Activated CD4-positive, alpha-beta T cell treated with anti-CD3 and anti-CD28 coated beads, Interleukin-10, Interleukin-2, amounts not matched to agents 100 ng/mL and 50 ng/mL, durations not matched to agents 16 hours and 8 hours (primary cell): Measurements from ENCODE around the gene SLAMF9.
"Not testable (repeated sequence)": the region's sequence is repeated elsewhere in the genome, so short reads cannot be mapped to it uniquely, and the experiment has no call there.

Source experiments
- DNase-seq: peaks from one replicate; pipeline ENCODE4 v3.0.0-alpha.2; 2020

Gene SLAMF9

DNA sequence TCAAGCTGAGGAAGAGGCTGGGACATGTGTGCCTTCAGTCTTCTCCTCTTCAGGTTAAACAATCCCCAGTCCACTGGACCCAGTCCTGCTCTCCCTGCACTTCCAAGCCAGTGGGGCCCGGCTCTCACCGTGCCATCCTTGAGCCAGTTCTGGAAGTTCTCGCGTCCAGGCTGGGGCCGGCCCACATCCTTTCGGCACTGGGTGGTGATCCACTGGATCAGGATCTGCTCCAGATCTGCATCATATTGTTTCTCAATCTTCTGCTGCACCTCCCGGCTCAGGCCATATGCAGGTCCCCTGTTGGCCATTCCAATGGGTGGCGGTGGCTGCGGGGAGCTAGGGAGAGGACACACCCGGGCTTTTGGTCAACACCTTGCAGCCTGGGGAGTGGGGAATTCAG, 33.8 kb downstream of the SLAMF9 start:
- no peak for DNase-seq

DNA sequence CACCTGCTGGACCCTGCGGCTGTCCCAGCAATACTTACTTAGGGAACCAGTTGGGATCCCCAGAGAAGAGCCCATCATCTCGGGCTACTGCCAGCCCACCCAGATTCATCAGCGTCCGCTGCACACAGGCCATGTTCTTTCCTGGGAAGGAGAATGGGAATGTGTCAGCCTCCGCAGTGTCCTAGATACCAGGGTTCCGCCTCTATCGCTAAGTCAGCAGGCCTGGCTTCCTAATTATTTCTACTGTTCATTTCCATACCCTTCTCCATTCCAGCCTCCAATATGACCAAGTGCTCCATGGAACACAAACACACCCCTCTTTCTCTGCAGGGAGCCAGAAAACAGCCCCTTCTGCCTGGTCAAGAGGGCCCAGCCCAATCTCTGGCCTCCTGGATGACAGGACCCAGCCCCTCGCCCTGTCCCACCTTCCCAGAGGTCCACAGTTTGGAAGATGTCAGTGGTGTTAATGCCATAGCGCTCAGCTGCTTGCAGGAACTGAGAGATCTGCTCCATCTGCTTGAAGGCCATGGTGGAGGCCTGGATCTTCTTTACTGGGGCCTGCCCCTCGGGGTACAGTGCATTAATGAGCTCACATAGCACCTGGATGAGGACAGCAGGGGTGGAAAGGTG, 34.7 kb downstream of the SLAMF9 start:
- no peak for DNase-seq

DNA sequence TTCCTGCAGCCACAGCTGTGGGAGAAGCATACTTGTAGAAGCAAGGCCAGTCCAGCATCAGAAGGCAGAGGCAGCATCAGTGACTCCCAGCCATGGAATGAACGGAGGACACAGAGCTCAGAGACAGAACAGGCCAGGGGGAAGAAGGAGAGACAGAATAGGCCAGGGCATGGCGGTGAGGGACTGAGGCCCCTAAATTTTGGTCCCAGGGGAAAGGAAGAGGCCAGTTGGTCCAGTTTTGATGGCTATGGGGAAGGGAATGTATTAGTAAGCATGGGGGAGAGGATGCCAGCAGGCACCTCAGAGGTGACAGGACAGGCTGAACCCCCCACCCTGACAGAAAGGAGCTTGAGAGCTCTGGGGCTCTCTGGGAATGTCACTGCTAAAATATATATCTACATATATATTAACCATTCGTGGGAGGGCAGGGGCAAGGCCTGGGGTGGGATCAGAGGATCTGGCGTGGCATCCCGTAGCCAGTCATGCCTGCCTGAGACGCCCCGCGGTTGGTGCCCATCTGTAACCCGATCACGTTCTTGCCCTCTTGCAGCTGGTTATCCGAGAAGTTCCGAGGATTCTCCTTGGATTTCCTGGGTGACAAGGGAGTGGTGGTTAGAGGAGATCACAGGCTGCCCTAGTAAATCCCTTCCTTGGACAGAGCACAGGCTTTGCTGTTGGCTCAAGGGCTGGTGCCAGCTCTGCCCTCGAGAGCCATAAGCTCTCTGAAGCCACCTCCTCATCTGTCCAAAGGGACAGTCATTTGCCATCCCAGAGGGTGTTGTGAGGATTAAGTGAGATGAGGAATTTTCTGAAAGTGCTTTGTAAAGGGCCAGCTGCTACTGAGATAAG, 35.5 kb downstream of the SLAMF9 start:
- no peak for DNase-seq

DNA sequence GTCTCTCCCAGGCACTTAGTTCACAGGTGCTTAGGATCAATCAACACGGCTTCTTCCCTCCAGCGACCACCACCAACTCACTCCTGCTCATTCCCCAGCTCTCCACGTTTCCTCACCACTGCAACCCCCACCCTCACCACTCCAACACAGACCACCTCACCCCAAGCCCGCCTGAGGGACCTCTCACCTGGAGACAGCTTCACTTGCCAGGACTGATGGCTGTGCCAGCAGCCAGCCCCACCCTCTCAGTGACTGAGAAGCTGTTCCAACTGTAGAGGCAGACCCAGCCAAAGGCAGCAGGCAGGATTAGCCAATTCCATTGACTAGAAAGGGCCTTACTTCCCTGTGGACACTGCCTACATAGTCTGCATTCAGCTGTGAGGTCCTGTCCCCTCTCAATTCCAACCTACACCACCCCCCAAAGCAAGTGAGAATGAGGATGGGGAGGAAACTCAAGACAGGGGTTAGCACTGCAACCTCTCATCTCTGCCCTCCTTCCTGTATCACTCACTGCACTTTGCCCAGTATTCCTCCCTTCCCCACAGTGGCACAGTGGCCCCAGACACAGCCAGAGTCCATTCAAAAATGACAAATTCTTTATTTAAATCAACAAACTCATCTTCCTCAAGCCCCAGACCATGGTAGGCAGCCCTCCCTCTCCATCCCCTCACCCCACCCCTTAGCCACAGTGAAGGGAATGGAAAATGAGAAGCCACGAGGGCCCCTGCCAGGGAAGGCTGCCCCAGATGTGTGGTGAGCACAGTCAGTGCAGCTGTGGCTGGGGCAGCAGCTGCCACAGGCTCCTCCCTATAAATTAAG, 36.3 kb downstream of the SLAMF9 start:
- no peak for DNase-seq

DNA sequence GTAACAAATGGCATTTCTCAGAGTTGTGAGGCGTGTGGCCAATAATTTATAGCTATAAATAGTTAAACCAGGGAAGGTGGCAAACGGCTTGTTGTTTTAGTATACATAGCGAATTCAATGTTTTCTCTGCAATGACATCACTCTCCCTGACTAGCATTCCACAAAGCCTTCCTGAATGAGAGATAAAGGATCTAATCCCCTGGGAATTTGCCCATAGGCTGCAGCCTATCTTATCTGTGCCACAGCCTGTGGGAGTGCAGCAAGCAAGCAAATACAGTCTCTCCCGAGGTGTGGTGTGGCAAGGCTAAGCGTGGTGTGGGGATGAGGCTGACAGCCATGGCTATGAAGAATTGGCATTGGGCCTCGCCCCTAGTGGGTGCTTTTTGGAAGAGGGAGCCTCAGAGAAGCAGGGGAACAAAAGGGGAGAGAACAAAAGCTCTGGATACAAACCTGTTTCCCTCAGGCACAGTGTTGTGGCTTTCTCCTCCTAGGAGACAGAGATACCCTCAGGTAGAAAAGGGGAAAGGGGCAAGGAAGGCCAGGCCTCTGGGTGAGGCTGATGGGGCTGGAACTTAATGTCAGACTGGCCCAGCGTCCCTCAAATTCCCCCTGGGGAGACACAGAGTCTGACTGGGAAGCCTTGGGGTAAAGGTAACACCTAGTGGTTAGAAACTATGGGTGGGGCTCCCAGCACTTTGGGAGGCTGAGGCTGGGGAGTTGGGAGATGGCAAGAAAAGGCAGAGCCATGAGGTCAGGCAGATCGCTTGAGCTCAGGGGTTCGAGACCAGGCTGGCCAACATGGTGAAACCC, 37.6 kb downstream of the SLAMF9 start:
- DNase-seq, result no peak

DNA sequence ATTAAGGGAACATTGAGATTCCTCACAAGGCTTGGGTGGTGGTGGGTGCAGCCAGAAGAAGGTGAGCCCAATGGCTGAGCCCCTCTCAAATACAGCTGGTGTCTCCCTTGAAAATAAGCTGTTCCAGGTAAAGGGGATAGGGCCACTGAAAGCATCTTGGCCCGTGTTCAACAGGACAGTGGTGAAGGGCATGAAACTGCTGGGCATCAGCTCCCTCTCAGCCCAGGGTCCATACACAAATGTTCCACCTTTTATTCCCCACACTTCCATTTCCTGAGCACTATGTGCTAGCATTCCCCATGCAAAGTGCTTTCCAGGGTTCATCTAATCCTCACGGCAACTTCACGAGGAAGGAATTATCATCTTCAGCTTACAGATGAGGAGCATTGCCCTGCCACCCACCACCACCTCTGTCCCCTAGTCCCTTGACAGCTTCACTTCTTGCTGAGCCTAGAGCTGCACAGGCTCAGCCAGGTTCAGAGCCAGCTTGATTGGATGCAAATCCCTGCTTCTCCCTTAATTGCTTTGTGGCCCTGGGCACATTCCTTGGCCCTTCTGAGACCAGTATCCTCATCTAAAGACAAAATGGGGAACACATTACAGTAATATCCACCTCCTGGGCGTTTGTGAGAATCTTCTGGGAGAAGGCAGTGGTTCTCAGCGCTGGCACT, 38.3 kb downstream of the SLAMF9 start:
- DNase-seq, result no peak

DNA sequence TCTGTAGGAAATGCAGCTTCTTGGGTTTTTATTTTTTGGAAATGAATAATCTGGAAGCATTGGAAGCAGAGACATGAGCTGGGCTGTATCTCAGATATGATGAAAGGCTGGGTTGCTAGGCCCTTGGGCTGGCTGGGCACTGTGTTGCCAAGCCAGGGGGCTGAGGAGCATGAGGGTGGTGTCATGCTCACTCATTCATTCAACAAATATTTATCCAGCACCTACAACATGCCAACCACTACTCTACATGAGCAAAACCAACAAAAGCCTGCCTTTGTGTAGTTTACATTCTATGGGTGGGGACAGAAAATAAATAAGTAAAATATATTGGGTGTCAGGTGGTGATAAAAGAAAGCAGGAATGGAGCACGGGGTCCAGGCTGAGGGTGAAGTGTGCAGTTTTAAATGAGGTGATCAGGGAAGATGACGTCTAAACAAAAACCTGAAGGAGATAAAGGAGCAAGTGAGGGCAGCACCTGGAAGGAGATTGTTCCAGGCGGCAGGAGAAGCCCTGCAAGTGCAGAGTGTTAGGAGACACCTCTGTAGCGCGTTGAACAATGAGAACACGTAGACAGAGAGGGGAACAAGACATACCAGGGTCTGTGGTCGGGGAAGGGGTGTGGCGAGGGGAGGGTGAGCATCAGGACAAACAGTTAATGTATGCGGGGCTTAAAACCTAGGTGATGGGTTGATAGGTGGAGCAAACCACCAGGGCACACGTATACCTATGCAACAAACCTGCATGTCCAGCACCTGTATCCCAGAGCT, 39.6 kb downstream of the SLAMF9 start:
- DNase-seq, result no peak

DNA sequence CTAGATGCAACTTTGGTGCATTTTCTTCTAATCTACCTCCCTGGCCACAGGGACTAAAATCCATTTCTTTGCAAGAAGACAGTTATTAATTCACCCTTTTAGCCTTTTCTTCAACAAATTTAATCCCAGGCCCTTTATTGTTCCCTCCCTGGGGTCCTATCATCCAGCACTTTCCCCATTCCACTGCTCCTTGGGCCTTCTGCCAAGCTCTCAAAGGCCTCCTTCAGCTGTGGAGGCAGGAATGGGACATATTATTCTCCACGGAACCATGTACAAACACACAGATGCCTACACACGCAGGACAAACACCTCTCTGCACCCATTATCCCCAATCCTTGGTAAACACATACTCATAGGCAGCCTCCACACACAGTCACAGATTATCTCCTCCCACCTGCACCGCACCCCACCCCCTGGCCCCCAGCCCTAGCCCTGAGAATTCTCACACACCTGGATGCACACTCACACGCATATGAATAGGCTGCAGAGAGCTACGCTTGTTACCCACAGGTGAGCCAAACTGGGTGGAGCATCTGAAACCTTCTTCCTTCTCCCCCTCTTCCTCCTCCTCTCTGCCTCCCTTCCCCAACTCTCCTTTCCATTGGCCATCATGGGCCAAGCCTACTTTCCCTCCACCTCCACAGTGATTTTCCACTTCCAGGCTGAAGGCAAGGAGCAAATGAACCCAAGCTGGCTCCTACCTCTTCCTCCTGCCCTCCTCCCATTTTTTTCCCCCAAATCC, 40.4 kb downstream of the SLAMF9 start:
- no peak for DNase-seq

DNA sequence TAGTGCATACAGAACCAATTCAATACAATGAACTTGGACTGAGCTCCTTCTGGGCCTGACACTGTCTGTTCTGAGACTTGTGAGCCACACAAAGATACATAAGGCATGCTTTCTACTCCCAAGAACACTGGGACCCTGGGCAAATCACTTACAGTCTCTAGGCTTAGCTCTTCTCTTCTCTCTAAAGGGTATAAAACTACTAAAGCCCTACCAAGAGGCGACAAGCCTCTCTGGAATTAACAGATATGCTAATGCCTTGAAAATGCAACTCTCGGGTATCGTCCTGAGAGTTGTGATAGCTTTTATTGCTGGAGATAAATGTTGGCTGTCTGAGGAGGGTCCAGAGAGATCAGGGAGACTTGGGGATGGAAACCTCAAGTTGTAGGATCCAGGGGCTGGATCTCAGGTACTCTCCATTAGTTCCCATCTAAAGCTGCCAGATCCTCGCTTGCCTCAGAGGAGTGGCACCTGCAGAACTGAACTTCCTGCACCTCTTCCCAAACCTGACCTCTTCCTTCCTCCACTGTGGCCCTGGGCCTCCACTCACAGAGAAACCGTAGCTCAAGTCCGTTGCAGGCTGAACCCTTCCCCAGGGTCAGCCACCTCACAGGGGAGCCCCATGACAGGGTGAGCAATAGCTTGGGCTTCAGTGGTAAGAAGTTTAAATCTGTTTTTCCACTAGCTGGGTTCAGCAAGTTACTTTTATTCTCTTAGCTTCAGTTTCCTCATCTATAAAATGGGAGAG, 42.5 kb downstream of the SLAMF9 start:
- peak; percentile 36 for DNase-seq

DNA sequence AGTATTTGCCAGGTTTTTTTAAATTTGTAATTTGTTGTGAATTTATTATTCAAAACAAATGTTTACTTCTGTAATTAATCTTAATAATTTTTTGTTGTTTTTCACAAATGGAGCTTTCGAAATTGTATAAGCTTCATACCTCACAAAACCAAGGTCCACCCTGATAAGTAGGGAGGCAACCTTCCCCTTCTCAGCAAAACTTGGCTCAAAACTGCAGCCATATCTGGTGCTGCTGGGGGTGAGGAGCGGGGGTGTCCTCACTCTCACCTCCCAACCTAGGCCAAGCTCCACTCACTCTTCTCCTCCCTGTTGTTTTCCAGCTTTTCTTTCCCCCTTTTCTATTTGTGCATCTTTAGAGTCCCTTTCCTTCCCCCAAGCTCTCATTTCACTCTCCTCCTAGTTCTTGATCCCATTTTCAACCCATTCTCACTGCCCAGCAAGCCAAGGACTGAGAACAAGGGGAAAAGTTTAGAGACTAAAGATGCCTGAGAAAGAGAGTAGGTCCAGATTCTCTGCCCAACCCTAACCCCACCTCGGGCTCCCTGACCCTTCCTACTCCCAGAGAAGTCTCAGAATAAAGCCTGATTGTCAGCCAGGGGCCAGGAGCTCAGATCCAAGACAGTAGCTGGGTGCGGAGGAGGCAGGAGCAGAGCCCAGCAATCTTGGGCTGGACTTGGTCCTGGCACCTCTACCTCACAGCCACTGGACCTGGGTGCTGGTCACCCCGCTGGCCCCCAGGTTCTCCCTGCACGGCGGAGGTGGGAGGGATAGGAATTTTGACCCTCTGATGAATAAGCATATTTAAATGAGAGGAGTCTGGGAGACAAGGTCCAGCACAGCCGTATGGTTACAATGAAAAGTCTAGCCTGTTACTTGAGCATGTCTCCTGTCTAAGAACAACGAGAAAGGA, 45.8 kb downstream of the SLAMF9 start:
- DNase-seq, result no peak

DNA sequence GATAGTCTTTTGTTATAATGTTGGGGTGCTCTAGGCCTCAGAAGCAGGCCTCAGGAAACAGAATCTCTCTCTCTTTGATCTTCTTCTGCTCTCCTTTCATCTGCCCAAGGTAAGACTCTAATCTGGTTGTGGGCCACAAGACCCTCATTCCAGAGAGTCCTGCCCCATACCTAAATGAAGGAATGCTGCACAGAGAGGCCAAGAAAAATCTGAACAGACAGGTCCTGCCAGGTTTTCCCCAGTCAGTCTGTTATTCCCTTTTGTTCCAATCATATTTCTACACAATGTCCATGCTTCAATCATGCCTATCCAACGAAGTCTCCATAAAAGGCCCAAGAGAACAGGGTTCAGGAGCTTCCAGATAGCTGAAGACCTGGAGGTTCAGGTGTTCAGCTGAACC, 47.1 kb downstream of the SLAMF9 start:
- DNase-seq, result no peak

DNA sequence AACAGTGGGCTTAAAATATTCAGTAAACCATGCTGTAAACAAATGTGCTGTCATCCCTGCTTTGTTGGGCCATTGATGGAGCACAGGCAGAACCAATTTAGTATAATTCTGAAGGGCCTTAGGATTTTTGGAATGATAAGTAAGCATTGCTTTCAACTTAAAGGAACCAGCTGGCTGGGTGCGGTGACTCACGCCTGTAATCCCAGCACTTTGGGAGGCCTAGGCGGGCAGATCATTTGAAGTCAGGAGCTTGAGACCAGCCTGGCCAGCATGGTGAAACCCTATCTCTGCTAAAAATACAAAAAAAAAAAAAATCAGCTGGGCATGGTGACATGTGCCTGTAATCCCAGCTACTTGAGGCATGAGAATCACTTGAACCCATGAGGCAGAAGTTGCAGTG, 50.0 kb downstream of the SLAMF9 start:
- not testable (repeated sequence) for DNase-seq

DNA sequence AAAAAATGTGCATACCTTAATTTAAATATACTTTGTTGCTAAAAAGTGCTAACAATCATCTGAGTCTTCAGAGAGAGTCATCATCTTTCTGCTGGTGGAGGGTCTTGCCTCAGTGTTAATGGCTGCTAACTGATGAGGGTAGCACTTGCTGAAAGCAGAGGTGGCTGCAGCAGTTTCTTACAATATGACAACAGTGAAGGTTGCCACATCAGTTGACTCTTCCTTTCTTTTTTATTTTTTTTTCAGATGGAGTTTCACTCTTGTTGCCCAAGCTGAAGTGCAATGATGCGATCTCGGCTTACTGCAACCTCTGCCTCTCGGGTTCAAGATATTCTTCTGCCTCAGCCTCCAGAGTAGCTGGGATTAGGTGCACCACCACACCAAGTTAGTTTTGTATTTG, 51.5 kb downstream of the SLAMF9 start:
- DNase-seq, result no peak
